Hepatocyte (in vitro differentiated cells): ENCODE data around the gene GAS2.

Source experiments
- EZH2 ChIP-seq: fragments of 200-600 bp; sonication (generic); IDR thresholded peaks from 2 replicates; pipeline ENCODE4 v1.6.1; 2016; ENCODE audit warnings: antibody characterized with exemption, mild to moderate bottlenecking, borderline replicate concordance
- EZH2phosphoT487 ChIP-seq: fragments of 200-600 bp; sonication (generic); IDR thresholded peaks from one replicate; pipeline ENCODE4 v1.6.1; 2018; ENCODE audit warnings: antibody characterized with exemption, mild to moderate bottlenecking, low read depth, moderate library complexity; ENCODE audit not compliant: unreplicated experiment, severe bottlenecking
- TF ChIP-seq, protein P1 (sequence below): fragments of 200-600 bp; sonication (generic); IDR thresholded peaks from 2 replicates; pipeline ENCODE4 v1.5.1; 2016; ENCODE audit warnings: antibody characterized with exemption, mild to moderate bottlenecking; ENCODE audit not compliant: poor library complexity

DNA sequence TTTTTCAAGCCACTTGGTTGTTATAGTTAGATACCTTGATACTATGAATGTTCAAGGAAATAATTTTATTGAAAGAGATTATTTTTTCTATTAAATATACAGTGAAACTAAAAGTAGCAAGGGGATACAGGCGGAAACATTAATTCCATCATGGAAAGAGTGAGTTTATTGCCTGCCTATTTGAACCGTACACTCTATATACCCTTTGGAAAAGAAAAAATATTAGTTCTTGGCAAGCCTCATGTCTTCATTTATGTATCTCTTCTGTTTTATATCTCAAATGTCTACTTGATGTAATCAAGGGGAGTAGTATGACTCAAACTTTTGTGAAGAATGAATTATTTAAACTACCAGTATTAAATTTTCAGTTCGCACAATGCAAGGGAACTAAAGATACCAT is 54.0 kb downstream of the GAS2 start:
- TF ChIP-seq, protein P1, sequence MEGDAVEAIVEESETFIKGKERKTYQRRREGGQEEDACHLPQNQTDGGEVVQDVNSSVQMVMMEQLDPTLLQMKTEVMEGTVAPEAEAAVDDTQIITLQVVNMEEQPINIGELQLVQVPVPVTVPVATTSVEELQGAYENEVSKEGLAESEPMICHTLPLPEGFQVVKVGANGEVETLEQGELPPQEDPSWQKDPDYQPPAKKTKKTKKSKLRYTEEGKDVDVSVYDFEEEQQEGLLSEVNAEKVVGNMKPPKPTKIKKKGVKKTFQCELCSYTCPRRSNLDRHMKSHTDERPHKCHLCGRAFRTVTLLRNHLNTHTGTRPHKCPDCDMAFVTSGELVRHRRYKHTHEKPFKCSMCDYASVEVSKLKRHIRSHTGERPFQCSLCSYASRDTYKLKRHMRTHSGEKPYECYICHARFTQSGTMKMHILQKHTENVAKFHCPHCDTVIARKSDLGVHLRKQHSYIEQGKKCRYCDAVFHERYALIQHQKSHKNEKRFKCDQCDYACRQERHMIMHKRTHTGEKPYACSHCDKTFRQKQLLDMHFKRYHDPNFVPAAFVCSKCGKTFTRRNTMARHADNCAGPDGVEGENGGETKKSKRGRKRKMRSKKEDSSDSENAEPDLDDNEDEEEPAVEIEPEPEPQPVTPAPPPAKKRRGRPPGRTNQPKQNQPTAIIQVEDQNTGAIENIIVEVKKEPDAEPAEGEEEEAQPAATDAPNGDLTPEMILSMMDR, result no peak
- TF ChIP-seq EZH2phosphoT487, result no peak
- no peak for TF ChIP-seq EZH2
